ENCODE results near the gene CBX6.

CBX6 gene

DNA sequence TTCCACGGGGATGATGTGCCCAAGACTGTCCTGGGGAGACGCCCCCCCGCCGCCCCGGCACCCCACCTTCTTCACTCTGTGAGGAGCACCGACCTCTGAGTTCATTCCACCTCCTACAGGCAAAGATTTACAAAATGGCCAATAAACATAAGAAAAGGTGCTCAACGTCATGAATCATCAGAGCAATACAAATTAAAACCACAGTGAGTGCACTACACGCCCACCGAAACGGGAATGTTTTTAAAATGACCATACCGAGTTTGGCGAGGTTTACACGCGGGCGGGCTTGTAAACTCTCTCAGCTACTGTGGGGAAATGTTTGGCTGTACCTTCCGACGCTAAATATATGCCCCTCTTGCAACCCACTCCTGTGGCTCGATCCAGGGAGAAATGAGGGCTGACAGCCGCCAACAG, 36.1 kb downstream of the CBX6 start:
- no peaks in the 10 kb centered on the region for H3K4me1 ChIP-seq (ENCODE audit: low read length)
- no peak overlapping the region for H2AFZ ChIP-seq (ENCODE audit: low read depth, low read length)
- no peak for TF ChIP-seq CTCF (IDR thresholded peaks at IDR 0.05; ENCODE audit: low read depth, low read length)
- no peak for TF ChIP-seq EZH2phosphoT487 (IDR thresholded peaks at IDR 0.05; ENCODE audit: low read depth)
- no peak overlapping the region for H3K4me3 ChIP-seq (ENCODE audit: low read length)
- no peaks in the 10 kb centered on the region for H3K9me3 ChIP-seq (ENCODE audit: insufficient read depth, low read length)
- no peak overlapping the region for H3K27ac ChIP-seq (ENCODE audit: low read length)
- no peaks in the 10 kb centered on the region for H4K20me1 ChIP-seq (ENCODE audit: insufficient read depth, low read length)
- peaks cover 25% of the 10 kb centered on the region for H3K27me3 ChIP-seq (ENCODE audit: low read depth, low read length)
- no peak overlapping the region for H3K9ac ChIP-seq (ENCODE audit: low read length)
- H3K36me3 ChIP-seq (replicated peaks; ENCODE audit: low read depth, low read length): no peaks in the 10 kb centered on the region
- H3K4me2 ChIP-seq (ENCODE audit: low read length): no peak overlapping the region
- no peaks in the 10 kb centered on the region for H3K79me2 ChIP-seq (ENCODE audit: low read length)

GRCh38 chr22:38834991-38835390, 37.0 kb downstream of the CBX6 start:
- TF ChIP-seq EZH2phosphoT487 (IDR thresholded peaks at IDR 0.05; ENCODE audit: low read depth): no peak
- TF ChIP-seq CTCF (IDR thresholded peaks at IDR 0.05; ENCODE audit: low read depth, low read length): no peak
- Histone ChIP-seq H3K27me3 (ENCODE audit: low read depth, low read length) (peaks cover 16% of the 10 kb centered on the region), H3K4me3 (ENCODE audit: low read length) (no peak overlapping the region), H4K20me1 (ENCODE audit: insufficient read depth, low read length) (no peaks in the 10 kb centered on the region), H3K79me2 (ENCODE audit: low read length) (no peaks in the 10 kb centered on the region), H3K36me3 (replicated peaks; ENCODE audit: low read depth, low read length) (no peaks in the 10 kb centered on the region), H3K4me1 (ENCODE audit: low read length) (no peaks in the 10 kb centered on the region), H3K27ac (ENCODE audit: low read length) (no peak overlapping the region), H3K4me2 (ENCODE audit: low read length) (no peak overlapping the region), H3K9me3 (ENCODE audit: insufficient read depth, low read length) (no peaks in the 10 kb centered on the region), H2AFZ (ENCODE audit: low read depth, low read length) (no peak overlapping the region), H3K9ac (ENCODE audit: low read length) (no peak overlapping the region)

- Histone ChIP-seq H3K79me2 (ENCODE audit: low read length) (no peaks in the 10 kb centered on the region), H3K4me1 (ENCODE audit: low read length) (no peaks in the 10 kb centered on the region), H3K4me3 (ENCODE audit: low read length) (no peak overlapping the region), H2AFZ (ENCODE audit: low read depth, low read length) (no peak overlapping the region), H3K9me3 (ENCODE audit: insufficient read depth, low read length) (no peaks in the 10 kb centered on the region), H3K36me3 (replicated peaks; ENCODE audit: low read depth, low read length) (no peaks in the 10 kb centered on the region), H3K27ac (ENCODE audit: low read length) (no peak overlapping the region), H3K9ac (ENCODE audit: low read length) (no peak overlapping the region), H4K20me1 (ENCODE audit: insufficient read depth, low read length) (no peaks in the 10 kb centered on the region), H3K27me3 (ENCODE audit: low read depth, low read length) (peaks cover 14% of the 10 kb centered on the region), H3K4me2 (ENCODE audit: low read length) (no peak overlapping the region)
- TF ChIP-seq CTCF (IDR thresholded peaks at IDR 0.05; ENCODE audit: low read depth, low read length): no peak
- no peak for TF ChIP-seq EZH2phosphoT487 (IDR thresholded peaks at IDR 0.05; ENCODE audit: low read depth)
Observed at GRCh38 chr22:38834215-38834953, 37.6 kb downstream of the CBX6 start.

DNA sequence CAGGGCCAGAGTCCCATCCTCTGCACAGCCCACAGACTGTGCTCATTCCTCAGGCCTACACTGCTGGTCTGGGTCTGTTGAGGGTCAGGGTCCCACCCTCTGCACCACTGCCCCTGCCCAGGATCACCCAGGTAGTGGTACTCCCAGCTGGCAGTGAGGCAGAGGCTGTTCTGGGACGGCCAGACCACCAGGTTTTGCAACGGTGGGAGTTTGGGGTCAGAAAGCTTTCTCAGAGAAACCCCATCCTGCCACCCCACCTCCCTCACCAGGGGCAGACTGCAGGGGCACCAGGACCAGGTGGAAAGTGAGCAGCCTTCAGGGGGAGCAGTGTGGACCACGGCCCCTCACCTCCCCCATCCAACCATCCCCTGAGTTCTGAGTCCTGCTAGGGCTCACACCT, 39.0 kb downstream of the CBX6 start:
- Histone ChIP-seq H3K4me1 (ENCODE audit: low read length) (no peaks in the 10 kb centered on the region), H3K4me3 (ENCODE audit: low read length) (no peak overlapping the region), H3K4me2 (ENCODE audit: low read length) (no peak overlapping the region), H3K27ac (ENCODE audit: low read length) (no peak overlapping the region), H3K36me3 (replicated peaks; ENCODE audit: low read depth, low read length) (no peaks in the 10 kb centered on the region), H4K20me1 (ENCODE audit: insufficient read depth, low read length) (no peaks in the 10 kb centered on the region), H3K9me3 (ENCODE audit: insufficient read depth, low read length) (no peaks in the 10 kb centered on the region), H3K9ac (ENCODE audit: low read length) (no peak overlapping the region), H3K79me2 (ENCODE audit: low read length) (no peaks in the 10 kb centered on the region), H2AFZ (ENCODE audit: low read depth, low read length) (no peak overlapping the region), H3K27me3 (ENCODE audit: low read depth, low read length) (peaks cover 9% of the 10 kb centered on the region)
- TF ChIP-seq EZH2phosphoT487 (IDR thresholded peaks at IDR 0.05; ENCODE audit: low read depth) (no peak), CTCF (IDR thresholded peaks at IDR 0.05; ENCODE audit: low read depth, low read length) (no peak)
